NCI-H146 (cell line): Measurements from ENCODE around the gene GPC4.

Experiments used
- DNase-seq: peaks from one replicate; lab custom pipeline; 2025; lab: John Stamatoyannopoulos, UW

Gene GPC4

DNA sequence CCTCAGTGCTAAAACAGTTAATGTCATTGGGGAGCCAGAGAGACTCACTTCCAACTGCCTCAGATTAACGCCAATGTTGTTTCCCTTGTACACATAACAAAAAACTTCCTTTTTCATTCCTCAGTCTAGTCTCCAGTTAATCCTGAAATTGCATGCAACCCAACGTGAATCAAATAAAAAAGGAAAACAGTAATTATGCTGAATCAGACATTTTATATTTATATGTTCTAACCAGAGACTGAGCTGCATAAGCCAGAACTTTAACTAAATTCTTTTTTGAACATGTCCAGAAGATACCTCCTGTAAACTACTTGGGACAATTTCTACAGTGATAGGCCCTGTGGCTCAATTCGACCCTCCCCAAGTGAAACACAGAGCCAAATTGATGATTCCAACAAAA lies 4.7 kb downstream of the GPC4 start:
- no peak for DNase-seq

GRCh38 chrX:133405498-133406185 lies 9.6 kb downstream of the GPC4 start:
- no peak for DNase-seq

- no peak for DNase-seq
These were observed 11.3 kb downstream of the GPC4 start for GRCh38 chrX:133403984-133404383.

- DNase-seq = no peak
These were observed 12.3 kb downstream of the GPC4 start for GRCh38 chrX:133402830-133403625.

- DNase-seq = no peak
These were observed 13.2 kb downstream of the GPC4 start for GRCh38 chrX:133402042-133402453.

DNA sequence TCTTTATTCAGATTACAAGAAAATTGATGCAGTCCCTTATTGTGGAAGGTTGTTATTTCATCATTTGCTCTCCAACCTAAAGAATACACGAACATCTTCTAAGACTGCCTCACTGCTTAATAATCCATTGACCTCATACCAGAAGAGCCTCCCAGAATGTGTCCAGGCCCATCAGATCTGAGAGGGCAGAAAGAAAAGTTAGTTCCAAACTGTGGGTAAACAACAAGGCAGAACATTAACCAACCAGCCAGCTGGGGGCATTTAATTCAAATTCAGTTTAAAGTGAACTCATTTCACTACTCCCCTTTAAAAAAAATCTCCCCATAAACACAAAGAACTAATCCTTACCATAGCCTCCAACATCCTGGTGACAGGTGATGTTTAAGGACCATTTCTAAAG lies 13.8 kb downstream of the GPC4 start:
- DNase-seq = no peak

DNA sequence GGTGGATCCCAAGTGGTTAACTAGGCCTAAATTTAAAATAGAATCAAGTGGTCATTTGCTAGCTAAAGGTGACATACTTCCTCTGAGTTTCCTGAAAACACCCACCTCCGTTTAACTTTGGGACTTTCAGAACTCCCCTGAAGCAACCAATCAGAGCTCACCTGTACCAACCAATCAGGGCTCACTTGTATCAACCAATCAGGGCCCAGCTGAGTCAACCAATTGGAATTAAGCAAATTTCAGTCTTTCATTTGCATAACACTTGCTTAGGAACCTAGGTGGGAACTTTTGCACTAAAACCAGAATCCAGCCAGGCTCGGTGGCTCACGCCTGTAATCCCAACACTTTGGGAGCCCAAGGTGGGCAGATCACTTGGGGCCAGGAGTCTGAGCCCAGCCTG lies 15.9 kb downstream of the GPC4 start:
- no peak for DNase-seq

DNA sequence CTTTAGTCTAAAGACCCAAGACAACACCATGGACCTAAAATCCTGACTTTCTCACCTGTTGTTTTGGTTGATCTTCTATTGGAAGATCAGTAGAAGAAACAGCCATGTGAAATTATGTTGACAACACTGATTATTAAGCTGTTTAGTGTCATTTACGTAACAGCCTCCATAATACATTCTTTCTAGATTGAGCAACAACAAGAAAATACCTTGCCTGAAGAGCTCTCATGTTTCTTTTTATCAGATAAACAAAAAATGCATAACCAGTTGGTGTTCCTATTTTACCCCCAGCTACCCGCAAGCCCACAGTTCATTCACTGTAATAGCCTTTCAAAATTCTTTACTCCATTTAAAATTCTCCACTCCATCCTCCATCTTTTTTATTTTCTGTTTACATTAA lies 20.5 kb downstream of the GPC4 start:
- DNase-seq = no peak

DNA sequence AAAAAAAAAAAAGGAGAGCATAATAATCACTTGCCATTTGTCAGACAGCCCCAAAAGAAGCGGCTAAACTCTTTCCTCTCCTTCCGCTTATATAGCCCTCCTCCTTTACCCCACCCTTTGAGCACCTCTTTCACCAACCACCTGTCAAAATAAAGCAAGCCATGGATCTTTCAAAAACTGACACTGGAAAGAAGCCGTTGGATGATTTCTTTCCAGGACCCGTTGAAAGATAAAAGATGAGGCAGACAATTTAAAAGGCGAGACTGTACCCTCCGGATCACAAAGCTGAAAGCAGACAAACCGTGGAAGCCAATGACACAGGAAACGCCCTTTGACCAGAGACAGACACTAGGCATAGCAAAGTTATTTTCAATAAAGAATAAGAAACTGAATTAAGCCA lies 22.6 kb downstream of the GPC4 start:
- DNase-seq = no peak

- no peak for DNase-seq
These were observed 24.2 kb downstream of the GPC4 start for GRCh38 chrX:133391111-133391510.

- DNase-seq = no peak
These were observed 24.6 kb downstream of the GPC4 start for GRCh38 chrX:133390676-133391075.

DNA sequence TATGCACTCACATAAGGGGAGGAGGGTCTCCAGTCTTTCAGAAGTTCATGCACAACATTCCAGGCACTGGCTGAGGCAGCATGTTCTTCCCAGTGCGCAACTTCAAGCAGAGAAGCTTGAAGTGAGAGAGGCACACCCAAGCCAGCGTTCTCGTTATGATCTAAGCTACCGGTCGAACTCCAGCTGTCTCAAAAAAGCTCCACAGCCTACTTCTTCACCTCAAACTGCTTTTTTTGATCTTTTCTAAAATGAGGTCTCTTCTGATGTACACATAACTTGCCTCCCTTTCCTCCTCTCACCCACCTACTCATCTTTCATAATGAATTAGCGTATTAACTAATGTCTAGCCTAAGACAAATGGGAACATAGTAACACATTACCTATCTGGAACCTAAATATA lies 25.3 kb downstream of the GPC4 start:
- DNase-seq = no peak

DNA sequence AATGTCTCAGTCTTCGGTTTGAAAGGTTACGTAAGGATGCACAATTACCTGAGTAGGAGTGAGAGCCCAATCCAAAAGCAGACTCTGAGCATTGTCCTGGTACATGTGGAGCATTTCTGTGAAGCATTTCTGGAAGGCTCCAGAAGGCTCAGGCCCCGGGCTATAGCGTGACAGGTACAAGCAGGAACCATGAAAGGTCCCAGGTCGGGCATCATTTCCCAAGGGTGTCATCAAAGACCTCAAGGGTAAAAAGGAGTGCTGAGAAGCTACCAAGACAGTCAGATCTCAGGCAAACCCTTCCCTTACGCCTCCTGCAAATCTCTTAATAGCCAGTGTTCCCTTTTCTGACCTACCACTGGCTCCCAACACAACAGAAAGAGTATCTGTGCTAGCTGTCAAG lies 30.8 kb downstream of the GPC4 start:
- DNase-seq = no peak

DNA sequence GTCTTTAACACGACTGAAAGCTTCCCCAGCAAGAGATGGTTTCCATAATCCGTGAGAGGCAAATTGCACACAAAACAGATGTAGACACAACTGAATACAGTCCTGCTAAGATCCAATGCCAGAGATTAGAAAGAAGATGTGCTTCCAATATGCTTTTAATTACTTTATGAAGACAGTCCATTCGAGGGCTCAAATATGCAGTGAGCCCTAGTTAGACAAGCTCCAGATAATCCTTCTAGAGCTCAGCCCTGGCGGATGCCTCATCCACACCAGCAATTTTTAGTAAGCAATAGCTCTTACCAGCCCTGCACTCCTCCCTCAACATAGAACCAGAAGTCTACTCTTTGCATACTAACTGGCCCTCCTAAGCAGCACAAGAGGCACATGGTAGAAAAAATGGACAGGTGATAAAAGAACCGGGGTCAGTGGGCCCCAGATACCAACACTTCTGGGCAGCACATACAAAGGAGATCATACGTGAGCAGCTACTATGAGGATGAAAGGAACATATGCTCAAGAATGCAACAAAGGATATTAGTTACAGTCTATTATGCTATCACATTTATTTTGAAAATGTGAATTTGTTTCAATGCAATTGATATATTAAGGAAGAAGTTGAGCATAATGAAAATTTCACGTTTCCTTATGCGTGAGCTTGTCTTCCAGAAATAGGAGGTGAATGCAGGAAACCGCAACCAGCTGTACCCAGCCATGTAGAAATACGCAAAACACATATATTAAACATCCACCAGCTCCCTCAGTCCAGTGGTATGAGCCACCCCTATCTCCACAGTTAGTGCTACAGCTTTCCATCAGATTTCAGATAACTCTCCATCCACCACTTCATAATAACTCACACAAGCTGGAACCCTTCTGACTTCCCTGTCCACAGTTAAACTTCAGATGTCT lies 34.3 kb downstream of the GPC4 start:
- no peak for DNase-seq

DNA sequence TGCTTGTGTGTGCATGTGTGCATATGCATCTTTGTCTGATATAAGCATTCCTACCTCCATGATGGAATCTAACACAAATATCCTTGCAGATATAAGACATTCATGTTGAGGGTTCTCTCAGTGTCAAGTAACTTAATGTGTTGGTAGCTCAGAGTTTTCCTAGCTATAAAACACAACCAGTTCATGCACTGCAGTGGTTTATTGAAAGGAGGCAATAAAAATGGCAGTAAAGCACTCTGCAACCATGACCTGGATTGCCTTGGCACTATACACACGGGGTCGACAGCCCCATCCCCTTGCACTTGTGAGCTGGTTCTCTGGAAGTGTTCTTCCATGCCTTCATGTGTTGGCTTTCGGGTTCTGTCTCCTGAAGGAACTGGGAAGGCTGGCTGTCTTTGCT lies 38.9 kb downstream of the GPC4 start:
- DNase-seq = no peak

- no peak for DNase-seq
These were observed 39.5 kb downstream of the GPC4 start for GRCh38 chrX:133375615-133376340.

GRCh38 chrX:133374874-133375387 lies 40.4 kb downstream of the GPC4 start:
- DNase-seq = no peak

GRCh38 chrX:133373386-133374079 lies 41.8 kb downstream of the GPC4 start:
- DNase-seq = no peak

DNA sequence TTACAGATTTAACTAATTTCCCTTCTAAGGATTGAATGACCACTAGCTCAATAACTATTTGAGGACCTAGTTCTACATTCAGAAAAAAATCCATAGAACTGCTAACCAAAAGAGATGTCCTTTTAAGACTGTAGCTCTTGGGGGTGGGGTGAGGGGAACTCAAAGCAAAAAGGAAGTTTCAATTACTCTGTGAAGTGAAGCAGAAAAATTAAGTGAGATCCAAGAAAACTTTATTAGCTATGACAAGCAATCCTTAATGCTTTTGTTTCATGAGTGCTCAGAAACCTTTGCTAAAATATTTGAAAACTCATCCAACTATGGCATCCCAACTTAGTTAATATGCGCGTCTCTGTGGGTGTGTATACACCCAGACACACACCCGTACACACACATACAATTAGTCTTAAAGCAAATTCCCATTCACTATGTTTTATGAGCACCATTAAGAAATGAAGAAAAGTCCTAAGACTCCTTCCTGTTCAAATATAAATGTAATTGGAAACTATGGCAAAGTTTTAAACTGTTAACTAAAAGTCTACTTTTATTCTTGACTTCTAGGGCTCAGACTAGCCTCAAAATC lies 44.5 kb downstream of the GPC4 start:
- no peak for DNase-seq

GRCh38 chrX:133369065-133369464 lies 46.2 kb downstream of the GPC4 start:
- DNase-seq = no peak

DNA sequence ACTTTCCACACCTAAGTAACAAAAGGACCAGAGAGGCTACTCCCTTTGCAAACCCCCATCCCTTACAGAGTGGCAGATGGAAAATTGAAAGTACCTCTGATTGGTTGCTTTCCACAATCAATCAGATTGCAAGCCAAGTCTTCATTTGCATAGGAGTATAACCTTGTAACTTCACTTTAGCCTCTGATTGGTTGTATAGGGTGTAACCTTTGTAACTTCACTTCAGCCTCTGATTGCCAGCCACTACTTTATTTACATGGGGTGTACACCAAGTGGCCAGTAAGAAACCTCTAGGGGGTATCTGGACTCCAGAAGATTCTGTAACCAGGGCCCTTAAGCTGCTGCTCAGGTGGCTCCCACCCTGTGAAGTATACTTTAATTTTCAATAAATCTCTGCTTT lies 48.6 kb downstream of the GPC4 start:
- no peak for DNase-seq
